Activated T-cell treated with anti-CD3 and anti-CD28 coated beads for 4 hours (primary cell): Measurements from ENCODE around the gene RPS16.

ENCODE experiments used
- DNase-seq: peaks from one replicate; pipeline ENCODE4 v3.0.0-alpha.2; 2020

RPS16 gene

DNA sequence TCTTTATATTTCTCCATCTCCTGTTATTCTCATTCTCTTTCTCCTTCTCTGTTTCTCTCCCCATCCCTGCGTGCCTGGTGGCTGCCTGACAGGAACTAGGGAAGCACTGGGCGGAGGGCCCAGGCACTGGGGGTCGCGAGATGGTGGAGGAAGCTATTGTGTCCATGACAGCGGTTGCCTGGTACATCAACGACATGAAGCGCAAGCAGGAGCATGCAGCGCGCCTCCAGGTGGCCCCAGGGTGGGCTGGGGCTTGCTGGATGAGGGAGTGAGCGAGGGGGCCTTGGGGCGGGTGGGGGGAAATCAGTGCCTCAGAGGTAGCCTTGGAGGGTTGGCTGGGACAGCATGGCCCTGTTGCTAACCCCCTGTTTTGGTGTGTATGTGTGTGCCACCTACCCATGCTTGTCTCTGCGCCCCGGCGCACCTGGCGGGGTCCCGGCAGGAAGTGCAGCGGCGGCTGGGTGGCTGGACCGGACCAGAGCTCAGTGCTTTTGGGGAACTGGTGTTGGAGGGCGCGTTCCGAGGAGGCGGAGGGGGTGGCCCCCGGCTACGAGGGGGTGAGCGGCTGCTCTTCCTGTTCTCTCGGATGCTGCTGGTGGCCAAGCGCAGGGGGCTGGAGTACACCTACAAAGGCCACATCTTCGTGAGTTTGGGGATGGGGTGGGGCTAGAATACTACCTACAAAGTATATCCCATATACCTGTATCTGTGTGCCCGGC, 18.1 kb downstream of the RPS16 start:
- no peak for DNase-seq

DNA sequence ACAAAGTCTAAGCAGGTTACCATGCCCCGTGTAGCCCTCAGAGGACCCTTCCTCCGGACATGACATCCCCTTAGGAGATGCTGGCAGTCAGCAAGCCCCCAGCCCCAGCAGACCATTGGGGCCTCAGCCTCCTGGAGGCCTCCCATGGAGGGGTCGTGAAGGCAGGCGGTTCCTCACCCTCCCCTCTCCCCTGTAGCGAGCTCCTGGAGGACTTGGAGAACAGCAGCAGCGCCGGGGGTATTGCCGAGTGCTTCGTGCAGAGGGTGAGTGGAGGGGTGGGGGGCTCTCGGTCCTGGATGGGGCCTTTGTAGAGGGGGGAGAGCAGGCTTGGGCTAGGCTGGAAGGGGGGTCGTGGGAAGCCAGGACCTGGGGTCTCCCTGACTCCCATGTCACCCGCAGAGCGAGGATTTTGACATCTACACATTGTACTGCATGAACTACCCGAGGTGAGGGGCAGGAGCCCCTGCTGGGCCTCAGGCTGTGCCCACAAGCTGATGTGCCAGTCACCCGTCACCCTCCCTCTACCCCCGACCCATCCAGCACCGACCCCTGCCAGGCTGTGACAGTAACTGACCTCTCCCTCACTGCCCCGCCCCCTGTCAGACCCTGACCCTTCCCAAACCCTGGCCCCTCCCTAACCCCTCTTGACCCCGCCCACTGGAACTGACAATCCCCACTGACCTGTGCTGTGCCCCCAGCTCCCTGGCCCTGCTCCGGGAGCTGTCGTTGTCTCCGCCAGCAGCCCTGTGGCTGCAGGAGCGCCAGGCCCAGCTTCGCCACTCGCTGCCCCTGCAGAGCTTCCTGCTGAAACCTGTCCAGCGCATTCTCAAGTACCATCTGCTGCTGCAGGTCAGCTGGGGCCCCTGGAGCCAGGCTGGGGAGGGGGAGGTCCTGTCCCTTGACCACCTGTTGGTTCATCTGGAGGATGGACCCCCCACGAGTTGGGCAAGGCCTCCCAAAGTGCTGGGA, 19.3 kb downstream of the RPS16 start:
- DNase-seq = no peak

DNA sequence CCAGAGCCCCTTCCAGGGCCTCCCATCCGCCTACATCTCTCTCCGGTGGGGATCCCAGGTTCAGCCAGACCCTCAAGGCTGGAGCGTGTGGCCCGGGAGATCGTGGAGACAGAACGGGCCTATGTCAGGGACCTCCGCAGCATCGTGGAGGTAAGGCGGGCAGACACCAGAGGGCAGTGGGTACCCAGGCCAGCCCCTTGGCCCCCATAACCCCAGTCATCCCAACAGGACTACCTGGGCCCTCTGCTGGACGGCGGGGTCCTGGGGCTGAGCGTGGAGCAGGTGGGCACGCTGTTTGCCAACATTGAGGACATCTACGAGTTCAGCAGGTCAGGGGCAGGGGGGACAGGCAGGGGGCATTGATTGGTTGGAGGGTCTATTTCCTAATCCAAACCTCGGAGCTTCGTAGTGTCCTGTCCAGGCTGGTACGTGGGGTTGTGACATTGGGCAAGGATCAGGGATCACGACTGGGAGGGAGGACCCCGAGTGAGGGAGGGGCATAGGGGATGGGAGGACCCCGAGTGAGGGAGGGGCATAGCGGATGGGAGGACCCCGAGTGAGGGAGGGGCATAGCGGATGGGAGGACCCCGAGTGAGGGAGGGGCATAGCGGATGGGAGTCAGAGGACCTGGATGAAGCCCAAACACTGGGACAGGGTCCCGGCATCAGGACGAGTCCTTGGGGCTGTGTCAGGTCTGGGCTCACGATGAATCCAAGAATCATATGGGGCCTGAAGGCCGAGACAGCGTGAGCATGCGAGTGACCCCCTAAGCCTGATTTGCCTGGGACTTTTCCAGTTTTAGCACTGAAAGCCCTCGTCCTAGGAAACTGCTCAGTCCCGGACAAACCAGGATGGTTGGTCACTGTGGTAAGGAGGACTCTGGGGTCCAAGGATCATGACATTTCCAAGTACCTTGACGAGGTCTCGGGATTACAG, 20.4 kb downstream of the RPS16 start:
- DNase-seq = no peak

DNA sequence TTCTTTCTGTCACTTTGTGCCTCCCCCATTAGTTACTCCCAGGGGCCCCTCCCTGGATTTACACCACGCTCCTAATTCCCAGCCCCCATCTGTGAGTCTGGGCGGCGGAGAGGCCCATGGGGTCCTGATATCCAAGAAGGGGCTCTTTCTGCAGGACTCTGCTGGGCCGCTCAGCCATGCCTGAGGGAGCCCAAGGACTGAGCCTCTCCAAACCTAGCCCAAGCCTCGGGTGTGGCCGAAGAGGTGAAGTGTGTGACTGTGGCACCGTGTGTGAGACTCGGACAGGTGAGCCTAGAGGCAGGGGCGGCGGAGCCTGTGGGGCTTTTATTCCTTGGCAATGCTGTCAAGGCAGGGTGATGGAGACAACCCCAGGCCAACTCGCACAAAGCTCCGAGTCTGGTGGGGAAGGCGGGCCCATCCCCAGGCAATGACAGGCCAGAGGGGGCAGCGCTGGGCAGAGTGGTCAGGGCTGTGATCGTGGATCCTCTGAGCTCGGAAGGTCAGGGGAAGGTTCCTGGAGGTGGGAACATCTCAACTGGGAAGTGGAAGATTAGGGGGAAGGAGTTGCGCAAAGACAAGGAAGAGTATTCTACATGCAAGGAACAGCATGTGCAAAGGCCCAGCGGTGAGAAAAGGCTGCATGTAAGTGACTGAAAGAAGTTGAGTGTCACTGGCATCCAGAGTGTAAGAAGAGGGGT, 21.7 kb downstream of the RPS16 start:
- DNase-seq = no peak

DNA sequence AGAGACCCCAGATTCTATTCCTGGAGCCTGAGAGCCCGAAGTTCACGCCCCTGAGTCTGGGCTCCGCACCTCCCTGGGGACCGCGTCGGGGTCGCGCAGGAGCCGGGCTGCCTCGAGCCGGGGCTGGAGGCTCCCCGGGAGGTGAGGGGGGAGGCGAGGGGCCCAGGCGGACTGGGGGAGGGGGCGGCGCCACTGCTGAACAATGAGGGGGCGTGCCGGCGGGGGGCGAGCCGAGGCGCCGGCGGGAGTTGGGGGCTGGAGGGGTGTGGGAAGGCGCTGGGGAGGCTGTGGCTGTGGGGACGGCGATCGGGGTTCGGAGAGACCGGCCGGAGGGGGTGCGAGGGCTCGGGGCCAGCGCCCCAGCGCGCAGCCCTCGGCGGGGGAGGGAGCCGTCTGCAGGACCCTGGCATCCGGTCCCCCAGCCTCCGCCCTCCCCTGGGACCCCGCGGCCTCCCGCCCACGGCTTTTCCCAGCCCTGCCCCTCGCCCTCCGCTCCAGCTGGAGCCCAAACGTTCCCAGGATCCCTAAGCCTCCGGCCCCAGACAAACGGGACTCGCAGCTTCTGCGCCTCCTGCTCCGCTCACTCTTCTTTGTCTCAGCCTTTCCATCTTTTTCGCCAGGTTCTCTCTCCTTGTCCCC, 22.4 kb downstream of the RPS16 start:
- DNase-seq = no peak

DNA sequence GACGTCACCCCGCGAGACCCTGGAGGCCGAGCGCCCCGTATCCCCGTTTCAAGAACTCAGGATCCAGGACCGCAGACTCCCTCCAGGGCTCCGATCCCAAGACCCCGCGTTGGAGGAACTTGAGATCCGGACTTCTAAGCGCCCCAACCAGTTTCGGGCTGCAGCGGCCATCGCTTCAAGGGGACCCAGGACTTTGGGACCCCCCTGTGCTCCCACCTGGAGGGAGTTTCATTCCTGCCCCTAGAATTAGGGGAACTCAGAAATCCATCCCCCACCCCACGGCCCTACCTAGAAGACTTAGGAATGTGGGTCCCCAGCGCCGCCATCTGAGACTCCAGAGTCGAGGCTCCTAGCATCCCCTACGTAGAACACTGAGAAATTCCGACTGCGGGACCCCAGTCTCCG, 22.9 kb downstream of the RPS16 start:
- DNase-seq = no peak

DNA sequence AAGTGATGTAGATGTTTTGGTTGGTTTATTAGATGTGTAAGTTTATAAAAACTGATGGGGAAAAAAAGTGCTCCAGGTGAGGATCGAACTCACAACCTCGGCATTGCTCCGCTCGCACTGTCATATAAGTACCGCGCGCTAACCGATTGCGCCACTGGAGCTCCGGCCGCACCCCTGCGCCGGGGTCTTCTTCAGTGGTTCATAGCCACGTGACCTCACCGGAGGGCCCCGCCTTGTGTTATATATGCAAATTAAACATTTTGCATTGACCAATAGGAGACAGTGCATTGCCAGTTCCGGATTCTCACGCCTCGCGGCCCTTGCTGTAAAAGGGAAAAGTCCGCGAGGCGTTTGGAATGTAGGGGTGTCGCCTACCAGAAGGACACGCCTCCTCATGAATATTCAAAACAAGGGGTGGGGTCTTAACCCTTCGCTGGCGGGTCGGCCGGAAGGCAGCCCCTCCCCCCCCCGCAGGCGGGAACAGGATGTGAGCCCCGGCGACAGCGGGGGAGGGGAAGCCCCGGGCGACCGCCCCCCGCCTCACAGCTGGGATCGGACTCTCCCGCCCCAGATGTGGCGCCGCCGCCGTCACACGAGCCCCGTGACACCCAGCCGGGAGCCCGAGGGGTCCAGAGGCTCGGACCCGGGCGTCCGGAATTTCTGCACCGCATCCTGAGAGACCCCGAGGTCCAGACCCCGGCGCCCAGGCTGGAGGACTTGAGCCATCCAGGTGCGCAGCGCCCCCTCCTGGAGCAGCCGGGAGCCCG, 23.5 kb downstream of the RPS16 start, which contains the start of gene PLEKHG2:
PLEKHG2 (plus strand) TSS at position 570 of the 767 bp plus-strand sequence. CDS start 1,418 bp downstream, outside the sequence.
- DNase-seq = peak; percentile 97

DNA sequence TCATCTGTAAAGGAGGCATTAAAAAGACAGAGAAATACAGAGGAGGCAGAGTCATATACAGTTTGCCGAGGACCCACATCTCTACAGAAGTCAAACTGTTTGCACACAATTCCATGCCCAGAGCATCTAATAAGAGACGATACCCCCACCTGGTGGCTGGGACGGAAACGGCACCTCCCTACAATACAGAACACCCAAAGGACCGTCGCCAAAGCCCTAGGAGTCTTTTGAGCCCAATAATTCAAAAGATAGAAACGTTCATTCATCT, 24.0 kb downstream of the RPS16 start:
- peak; percentile 92 for DNase-seq

DNA sequence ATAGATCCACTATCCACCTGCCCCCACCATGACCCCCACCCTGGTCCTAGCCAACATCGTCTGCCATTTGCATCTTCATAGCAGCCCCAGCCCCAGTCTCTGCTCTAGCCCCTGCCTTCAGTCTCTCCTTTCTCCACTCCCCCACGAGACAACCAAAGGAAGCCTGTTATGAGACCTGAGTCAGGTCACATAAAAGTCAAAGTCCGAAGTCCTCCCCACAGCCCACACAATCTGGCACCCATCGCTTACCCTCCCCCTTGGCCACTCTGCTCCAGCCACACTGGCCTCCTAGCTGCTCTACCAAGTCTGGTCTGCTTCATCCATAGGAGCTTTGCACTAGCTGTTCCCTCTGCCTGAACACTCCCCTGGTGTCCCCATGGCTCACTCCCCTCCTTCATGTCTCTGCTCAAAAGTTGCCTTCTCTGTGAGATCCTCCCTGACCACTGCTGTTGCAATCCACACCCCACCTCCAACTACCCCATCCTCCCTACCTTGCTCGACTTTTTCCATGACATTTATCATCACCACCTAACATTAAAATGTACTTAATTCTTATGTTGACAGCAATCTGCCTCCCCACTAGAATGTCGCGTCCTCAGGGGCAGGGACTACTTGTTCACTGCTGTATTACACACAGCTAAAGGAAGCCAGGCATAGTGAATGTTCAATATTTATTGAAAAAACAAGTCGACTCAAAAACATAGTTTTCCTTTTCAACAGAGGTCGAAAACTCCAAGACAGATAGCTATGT, 24.5 kb downstream of the RPS16 start:
- no peak for DNase-seq

DNA sequence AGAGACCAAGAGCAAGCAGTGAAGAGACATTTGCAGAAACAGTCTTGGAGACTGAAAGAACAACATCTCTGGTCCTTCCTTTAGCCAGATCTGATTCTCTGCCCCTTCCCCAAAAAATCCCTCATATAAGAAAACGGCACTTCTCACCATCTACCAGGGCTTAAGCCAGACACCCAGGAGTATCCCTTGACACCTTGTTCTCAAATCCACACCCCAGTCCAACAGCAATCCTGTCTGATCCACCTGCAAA, 25.0 kb downstream of the RPS16 start:
- DNase-seq = no peak

DNA sequence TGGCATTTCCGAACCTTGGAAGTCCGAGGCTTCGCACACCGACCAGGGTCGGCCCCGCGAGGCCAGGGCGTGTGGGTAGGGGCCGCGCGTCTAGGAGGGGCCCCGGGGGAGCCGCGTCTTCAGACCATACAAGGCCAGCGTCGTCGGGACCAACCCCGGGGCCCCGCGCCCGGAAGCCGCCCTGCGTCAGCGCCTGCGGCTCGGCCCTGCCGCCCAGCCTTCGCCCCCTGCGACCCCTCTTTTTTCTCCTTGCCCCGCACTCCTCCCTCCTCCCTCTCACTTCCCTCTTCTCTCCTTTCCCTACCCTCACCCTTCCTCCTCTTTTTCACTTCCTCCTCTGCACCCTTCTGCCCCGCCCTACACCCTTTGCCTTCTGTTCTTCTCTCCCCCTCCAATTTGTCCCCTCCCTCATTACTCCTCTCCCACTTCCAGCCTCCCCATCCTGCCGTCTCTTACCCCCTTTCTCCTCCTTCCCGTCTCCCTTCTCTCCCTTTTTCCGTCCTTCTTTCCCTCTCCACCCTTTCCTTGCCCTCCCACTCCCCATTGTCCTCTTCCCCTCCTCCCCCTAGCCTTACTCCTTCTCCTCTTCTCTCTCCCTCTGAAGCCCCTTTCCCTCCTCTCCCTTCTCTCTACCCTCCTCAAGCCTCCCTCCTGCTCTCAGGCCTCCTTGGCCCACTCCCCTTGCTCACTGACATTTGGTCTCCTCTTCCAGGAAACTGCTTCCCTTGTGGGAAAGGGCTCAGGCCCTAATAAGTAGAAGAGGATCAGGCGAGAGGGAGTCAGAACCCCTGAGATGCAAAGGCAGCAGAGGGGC, 25.5 kb downstream of the RPS16 start:
- no peak for DNase-seq

DNA sequence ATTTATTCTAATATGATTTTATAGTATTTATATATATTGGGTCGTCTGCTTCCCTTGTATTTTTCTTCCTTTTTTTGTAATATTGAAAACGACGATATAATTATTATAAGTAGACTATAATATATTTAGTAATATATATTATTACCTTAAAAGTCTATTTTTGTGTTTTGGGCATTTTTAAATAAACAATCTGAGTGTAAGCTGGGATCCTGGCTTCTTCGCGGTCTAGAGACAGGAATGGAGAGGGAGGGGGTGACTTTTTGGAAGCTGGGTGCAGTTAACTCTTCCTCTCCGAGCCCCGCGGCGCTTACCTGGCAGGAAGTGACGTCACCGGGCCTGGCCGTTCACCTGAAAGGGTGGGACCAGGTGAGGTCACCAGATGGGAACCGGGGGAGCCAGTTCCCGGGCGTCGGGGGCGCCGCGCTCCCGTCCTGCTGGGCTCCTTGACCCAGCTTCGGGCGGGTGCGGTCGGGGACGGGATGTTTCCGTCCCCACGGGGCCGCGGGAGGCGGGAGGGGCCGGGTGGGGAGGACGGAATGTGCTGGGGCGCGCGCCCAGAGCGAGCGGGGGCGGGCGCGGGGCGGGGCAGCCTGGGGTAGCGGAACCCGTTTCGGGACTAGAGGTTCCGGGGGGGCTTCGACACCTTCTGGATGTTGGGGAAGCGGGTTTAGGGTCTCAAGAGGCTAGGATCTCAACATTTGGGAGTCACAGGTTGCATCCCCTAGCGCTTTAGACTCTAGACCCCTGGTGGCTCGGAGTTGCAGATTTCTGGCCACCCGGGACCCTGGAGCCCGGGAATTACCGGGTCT, 26.3 kb downstream of the RPS16 start:
- peak; percentile 75 for DNase-seq

DNA sequence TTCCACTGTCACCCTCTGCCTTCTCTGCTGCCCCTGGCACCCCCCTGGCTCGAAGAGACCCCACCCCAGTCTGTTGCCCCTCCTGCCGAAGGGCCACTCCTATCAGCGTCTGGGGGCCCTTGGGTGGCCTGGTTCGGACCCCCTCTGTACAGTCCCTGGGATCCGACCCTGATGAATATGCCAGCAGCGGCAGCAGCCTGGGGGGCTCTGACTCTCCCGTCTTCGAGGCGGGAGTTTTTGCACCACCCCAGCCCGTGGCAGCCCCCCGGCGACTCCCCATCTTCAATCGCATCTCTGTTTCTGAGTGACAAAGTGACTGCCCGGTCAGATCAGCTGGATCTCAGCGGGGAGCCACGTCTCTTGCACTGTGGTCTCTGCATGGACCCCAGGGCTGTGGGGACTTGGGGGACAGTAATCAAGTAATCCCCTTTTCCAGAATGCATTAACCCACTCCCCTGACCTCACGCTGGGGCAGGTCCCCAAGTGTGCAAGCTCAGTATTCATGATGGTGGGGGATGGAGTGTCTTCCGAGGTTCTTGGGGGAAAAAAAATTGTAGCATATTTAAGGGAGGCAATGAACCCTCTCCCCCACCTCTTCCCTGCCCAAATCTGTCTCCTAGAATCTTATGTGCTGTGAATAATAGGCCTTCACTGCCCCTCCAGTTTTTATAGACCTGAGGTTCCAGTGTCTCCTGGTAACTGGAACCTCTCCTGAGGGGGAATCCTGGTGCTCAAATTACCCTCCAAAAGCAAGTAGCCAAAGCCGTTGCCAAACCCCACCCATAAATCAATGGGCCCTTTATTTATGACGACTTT, 27.1 kb downstream of the RPS16 start:
- DNase-seq = no peak

DNA sequence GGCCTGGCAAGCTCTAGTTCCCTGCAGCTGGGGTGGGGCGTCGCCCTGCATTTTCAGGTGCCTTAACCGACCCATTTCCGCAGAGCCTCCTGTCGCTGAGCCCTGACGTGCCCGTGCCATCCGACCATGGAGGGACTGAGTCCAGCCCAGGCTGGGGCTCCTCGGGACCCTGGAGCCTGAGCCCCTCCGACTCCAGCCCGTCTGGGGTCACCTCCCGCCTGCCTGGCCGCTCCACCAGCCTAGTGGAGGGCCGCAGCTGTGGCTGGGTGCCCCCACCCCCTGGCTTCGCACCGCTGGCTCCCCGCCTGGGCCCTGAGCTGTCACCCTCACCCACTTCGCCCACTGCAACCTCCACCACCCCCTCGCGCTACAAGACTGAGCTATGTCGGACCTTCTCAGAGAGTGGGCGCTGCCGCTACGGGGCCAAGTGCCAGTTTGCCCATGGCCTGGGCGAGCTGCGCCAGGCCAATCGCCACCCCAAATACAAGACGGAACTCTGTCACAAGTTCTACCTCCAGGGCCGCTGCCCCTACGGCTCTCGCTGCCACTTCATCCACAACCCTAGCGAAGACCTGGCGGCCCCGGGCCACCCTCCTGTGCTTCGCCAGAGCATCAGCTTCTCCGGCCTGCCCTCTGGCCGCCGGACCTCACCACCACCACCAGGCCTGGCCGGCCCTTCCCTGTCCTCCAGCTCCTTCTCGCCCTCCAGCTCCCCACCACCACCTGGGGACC, 27.9 kb downstream of the RPS16 start:
- no peak for DNase-seq

DNA sequence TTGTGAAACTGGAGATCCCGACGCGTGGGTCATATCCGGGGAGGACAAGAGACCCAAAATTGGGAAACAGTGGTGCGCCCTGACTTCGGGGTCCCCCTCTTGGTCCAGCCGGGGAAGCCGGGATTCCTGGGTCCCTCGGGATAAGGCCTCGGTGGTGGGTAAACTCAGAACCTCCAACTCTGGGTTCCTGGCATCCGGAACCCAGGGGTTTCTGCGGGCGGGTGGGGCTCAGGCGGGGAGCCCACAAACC, 28.4 kb downstream of the RPS16 start:
- no peak for DNase-seq

DNA sequence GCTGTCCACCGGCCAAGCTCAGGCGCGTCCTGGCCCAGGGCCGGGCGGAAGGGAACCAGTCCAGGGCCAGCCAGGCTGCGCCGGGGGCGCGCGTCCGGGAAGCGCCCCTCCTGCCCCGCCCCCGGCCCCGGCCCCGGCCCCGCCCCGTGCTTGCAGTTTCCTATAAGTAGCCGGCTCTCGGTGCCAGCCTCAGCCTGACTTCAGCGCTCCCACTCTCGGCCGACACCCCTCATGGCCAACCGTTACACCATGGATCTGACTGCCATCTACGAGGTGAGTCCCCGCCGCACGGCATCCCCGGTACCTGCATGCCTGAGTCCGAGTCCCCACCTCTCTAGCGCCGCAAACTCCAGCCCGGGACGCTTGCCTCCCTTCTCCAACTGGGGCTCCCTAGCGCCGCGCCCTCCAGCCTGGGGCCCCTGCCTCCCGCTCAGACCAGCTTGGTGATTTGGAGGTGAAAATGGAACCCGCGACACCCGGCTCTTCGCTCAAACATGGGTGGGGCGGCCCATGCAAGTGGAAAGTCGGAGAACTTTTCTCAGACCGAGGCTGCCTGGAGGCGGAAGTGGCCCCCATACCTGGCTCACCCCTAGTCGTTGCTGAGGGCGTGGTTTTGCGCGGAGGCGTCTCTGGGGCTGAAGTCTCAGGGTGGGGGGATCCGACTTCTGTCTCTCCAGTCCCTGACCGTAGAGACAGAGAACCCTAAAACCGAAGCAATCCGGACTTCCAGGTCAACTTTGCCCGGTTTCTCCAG, 28.9 kb downstream of the RPS16 start, which contains the start of gene ZFP36:
ZFP36 (plus strand) TSS at position 192 of the 754 bp plus-strand sequence; CDS start at position 250, 58 bp downstream.
- DNase-seq = peak; percentile 86
